Activated gamma-delta T cell (primary cell): ENCODE data around the gene CKAP2.
A peak's percentile ranks its signal among the peaks of the same experiment; 100 is the strongest.
"Not testable (repeated sequence)": the region's sequence is repeated elsewhere in the genome, so short reads cannot be mapped to it uniquely, and the experiment has no call there.

Source experiments
- DNase-seq: peaks from one replicate; lab custom pipeline; 2025; lab: John Stamatoyannopoulos, UW

Gene CKAP2

GRCh38 chr13:52451135-52451804, 4.0 kb upstream of the CKAP2 start:
- no peak for DNase-seq

- DNase-seq: no peak
These were observed 2.8 kb upstream of the CKAP2 start for GRCh38 chr13:52452470-52452869.

- no peak for DNase-seq
These were observed 839 bp upstream of the CKAP2 start for GRCh38 chr13:52454459-52454819.

DNA sequence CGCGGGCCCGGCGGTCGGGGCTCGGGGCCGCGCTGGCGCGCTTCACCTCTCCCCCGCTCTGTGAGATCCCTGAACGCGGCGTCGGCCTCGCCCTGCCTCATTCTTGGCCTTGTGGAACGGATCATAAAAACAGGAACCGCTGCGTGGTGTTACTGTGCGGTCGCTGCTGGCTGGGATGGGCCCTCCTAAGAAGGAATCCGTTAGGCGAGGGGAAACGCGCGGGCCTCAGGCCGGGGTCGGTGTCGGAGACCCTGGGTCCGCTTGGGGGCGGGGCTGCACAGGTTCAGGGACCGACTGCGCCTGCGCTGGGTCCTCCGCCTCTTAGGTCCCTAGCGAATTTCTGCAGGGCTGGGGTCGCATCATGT, 381 bp downstream of the CKAP2 start:
- DNase-seq: peak; percentile 57

DNA sequence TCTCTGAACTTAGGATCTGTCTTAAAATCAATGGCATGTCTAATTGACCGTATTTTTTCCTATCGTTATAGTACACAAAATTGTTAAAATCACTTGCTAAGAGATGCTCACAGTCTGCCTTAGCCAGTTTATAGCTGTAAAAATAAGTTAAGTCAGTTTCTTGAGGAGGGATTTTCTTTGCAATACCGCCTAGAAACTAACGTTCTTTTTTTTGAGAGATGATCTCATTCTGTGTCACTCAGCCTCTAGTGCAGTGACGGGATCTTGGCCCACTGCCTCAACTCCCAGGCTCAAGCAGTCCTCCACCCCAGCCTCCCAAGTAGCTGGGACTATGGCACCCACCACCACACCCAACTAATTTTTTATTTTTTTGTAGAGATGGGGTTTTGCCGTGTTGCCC, 4.4 kb downstream of the CKAP2 start:
- DNase-seq: no peak

- DNase-seq: no peak
These were observed 6.0 kb downstream of the CKAP2 start for GRCh38 chr13:52461265-52461664.

DNA sequence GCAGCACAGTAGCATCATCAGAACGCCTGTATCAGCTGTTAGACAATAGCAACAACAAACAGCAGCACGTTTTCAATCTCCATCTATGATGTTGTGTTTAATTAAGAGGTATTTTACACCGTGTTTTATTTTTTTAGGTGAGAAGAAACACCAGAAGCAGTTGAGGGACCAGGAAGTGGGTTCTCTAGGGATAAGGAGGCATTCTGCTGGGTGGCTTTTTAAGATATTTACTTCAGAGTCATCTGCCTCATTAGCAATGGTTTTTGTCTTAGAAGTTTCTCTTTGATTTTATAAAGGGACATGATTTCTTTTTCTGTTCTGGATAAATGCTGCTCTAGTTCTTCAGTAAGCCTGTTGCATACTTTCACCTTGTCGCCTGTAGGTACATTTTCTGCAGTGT, 8.2 kb downstream of the CKAP2 start:
- DNase-seq: no peak

GRCh38 chr13:52468487-52468886, 13.2 kb downstream of the CKAP2 start:
- not testable (repeated sequence) for DNase-seq

GRCh38 chr13:52480677-52481428, 25.6 kb downstream of the CKAP2 start:
- not testable (repeated sequence) for DNase-seq

DNA sequence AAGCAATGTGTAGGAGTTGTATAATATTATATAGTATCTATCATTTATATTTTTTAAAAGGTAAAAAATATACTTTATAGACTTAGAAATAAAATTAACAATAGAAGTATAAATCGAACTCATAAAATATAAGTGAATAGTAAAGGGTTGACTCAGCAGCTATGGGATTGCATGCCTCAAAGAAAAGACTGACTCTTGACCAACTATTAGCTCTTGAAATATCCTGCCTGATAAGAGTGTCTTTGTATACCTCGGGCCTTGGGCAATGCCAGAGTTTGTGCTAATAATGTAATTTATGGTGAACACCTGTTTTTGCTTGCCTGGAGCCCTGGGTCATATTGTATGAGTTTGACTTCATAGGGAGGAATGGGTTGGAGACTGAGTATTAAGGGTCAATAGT, 31.8 kb downstream of the CKAP2 start:
- not testable (repeated sequence) for DNase-seq

- DNase-seq: not testable (repeated sequence)
These were observed 33.5 kb downstream of the CKAP2 start for GRCh38 chr13:52488763-52489162.

GRCh38 chr13:52491015-52491414, 35.7 kb downstream of the CKAP2 start:
- not testable (repeated sequence) for DNase-seq

DNA sequence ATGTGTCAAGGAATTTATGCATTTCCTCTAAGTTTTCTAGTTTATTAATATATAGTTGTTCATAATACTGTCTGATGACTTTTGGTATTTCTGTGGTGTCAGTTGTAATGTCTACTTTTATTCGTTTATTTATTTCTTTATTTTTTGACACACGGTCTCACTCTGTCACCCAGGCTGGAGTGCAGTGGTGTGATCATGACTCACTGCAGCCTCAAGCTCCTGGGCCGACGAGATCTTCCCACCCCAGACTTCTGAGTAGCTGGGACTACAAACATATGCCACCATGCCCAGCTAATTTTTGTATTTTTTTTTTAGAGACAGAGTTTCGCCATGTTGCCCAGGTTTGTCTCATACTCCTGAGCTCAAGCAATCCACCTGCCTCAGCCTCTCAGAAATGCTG, 39.0 kb downstream of the CKAP2 start:
- DNase-seq: not testable (repeated sequence)

- DNase-seq: not testable (repeated sequence)
These were observed 42.7 kb downstream of the CKAP2 start for GRCh38 chr13:52497979-52498378.

GRCh38 chr13:52502277-52502676, 47.0 kb downstream of the CKAP2 start:
- DNase-seq: not testable (repeated sequence)

- not testable (repeated sequence) for DNase-seq
These were observed 50.6 kb downstream of the CKAP2 start for GRCh38 chr13:52505843-52506242.

DNA sequence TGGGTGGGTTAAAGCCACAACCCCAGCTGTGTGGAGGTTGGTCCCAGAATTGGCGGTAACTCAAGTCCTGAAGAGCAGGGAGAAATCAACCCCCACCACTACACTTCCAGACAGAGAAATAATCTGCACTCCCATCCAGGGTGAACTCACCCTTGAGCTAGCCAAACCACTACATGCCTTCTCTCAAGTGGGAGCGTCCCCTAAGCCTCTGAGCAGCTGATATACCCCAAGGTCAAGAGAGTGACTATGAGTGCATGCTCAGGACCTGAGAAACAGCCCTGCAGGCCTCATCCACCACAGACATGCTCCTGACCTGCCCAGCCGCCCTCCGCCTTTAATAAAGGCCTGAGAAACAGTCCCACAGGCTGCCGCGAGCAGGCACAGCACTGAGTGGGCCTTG, 54.3 kb downstream of the CKAP2 start:
- not testable (repeated sequence) for DNase-seq

- DNase-seq: not testable (repeated sequence)
These were observed 55.0 kb downstream of the CKAP2 start for GRCh38 chr13:52510221-52510797.

- not testable (repeated sequence) for DNase-seq
These were observed 56.3 kb downstream of the CKAP2 start for GRCh38 chr13:52511598-52511997.

DNA sequence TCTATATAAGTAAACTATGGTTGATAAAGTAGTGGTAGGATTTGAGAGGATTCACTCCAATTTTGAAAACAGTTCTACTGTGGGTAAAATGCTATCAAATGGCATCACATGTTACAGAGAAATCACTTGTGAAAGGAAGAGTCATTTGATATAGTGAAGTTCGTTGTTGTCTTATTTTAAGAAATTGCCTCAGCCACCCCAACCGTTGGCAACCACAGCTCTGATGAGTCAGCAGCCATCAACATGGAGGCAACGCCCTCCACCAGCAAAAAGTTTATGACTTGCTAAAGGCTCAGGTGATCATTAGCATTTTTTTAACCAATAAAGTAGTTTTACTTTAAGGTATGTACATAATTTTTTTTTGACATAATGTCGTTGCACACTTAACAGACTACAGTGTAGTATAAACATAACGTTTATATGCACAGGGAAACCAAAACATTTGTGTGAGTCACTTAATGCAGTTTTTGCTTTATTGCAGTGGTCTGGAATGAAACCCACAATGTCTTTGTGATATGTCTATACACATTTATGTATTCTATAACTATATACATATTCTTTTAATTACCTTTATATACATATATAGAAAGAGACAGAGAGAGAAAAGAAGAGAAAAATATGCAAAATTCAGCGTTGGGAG, 58.8 kb downstream of the CKAP2 start:
- DNase-seq: not testable (repeated sequence)

DNA sequence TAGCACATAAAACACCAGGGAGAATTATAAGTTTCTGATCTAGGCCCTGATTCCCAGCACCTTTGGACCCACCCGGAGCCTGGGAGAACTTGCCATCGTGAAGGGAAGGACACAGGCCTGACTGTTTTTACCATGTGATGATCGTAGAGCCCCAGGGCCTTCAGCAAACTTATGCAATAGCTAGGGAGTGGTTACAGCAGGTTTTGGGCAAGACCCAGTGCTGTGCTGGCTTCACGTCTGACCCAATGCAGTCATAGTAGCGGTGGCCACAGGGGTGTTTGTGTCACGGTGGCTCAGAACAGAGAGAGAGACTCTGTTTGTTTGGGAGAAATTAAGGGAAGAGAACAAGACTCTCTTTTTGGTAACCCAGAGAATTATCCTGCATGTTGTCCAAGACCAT, 68.0 kb downstream of the CKAP2 start:
- DNase-seq: not testable (repeated sequence)
